AG04450 (cell line): ENCODE data around the gene SLC39A10. TPM values are rescaled to one million over a fixed set of nuclear protein-coding genes. Genes with fewer than 3 reads are reported as not detected.

Source experiments
- CTCF ChIA-PET: fragments of 300-600, 350-600 bp; formaldehyde crosslinking; extraction: SDS; loops from one replicate; lab custom pipeline; 2022; ENCODE audit warnings: antibody characterized with exemption, inconsistent platforms; lab: Charles Lee
- POLR2A ChIA-PET: fragments of 350-600 bp; formaldehyde crosslinking; extraction: SDS; loops from one replicate; lab custom pipeline; 2021; ENCODE audit warnings: antibody characterized with exemption, inconsistent platforms; lab: Yijun Ruan, JAX
- DNase-seq: peaks from one replicate; pipeline ENCODE4 v3.0.0-alpha.2; 2011; ENCODE audit warnings: low read depth, low spot score
- H3K27ac ChIP-seq: one replicate; pipeline ENCODE4 v1.5.1; 2012; ENCODE audit warnings: low read depth, low read length, control low read depth
- H3K27me3 ChIP-seq: one replicate; pipeline ENCODE4 v1.6.0; 2012; ENCODE audit warnings: low read length; ENCODE audit not compliant: control insufficient read depth, insufficient read depth
- H3K4me3 ChIP-seq: 2 replicates; pipeline ENCODE4 v1.5.1; 2011; ENCODE audit warnings: mild to moderate bottlenecking, low read depth, low read length, control low read depth
- H3K9me3 ChIP-seq: 2 replicates; pipeline ENCODE4 v1.5.1; 2012; ENCODE audit warnings: low read length; ENCODE audit not compliant: control insufficient read depth, insufficient read depth
- CTCF ChIP-seq: IDR thresholded peaks from 2 replicates; pipeline ENCODE4 v1.5.1; 2011; ENCODE audit warnings: low read depth, low read length, control low read depth, inconsistent platforms
- polyA plus RNA-seq: library from polyadenylated mRNA; depleted of rRNA; stranded (reverse); fragments of >200 nt; gene quantifications from 2 replicates; pipeline ENCODE4 v1.2.3, GENCODE V29; 2011

SLC39A10 gene
- polyA plus RNA-seq, 1 experiment, result 38.5 TPM

GRCh38 chr2:195734931-195735330, 77.9 kb downstream of the SLC39A10 start:
- TF ChIP-seq CTCF, result no peak
- CTCF ChIA-PET, result no interaction called here
- POLR2A ChIA-PET, result no interaction called here
- Histone ChIP-seq H3K4me3 (no peak overlapping the region), H3K27ac (no peak overlapping the region), H3K27me3 (no peaks in the 10 kb centered on the region), H3K9me3 (no peaks in the 10 kb centered on the region)
- no peak for DNase-seq

- ChIA-PET POLR2A (no interaction called here), CTCF (no interaction called here)
- no peak overlapping the region for H3K4me3 ChIP-seq
- H3K9me3 ChIP-seq, result no peaks in the 10 kb centered on the region
- no peak for DNase-seq
- H3K27ac ChIP-seq, result no peak overlapping the region
- no peak for TF ChIP-seq CTCF
- no peaks in the 10 kb centered on the region for H3K27me3 ChIP-seq
Observed at GRCh38 chr2:195735347-195735746, 78.3 kb downstream of the SLC39A10 start.

- no peak overlapping the region for H3K4me3 ChIP-seq
- no peak for TF ChIP-seq CTCF
- no peaks in the 10 kb centered on the region for H3K9me3 ChIP-seq
- no peak for DNase-seq
- ChIA-PET POLR2A (no interaction called here), CTCF (interaction anchor here (0.9 kb wide), 1 partner anchor 78 kb away, joined by 3 read pairs; no protein-coding TSS in a partner anchor)
- H3K27ac ChIP-seq, result no peak overlapping the region
- H3K27me3 ChIP-seq, result no peaks in the 10 kb centered on the region
Observed at GRCh38 chr2:195737511-195738325, 80.7 kb downstream of the SLC39A10 start.

- no peak overlapping the region for H3K4me3 ChIP-seq
- H3K9me3 ChIP-seq, result peaks cover 8% of the 10 kb centered on the region; the same call in 1 of the 2 replicates
- POLR2A ChIA-PET, result interaction anchor here (0.7 kb wide), 1 partner anchor 77 kb away, joined by 5 read pairs; no protein-coding TSS in a partner anchor
- no peak for DNase-seq
- CTCF ChIA-PET, result no interaction called here
- no peak overlapping the region for H3K27ac ChIP-seq
- no peaks in the 10 kb centered on the region for H3K27me3 ChIP-seq
- TF ChIP-seq CTCF, result no peak
Observed at GRCh38 chr2:195741191-195741590, 84.2 kb downstream of the SLC39A10 start.
